Measurements from ENCODE around the gene MBP.

MBP gene

DNA sequence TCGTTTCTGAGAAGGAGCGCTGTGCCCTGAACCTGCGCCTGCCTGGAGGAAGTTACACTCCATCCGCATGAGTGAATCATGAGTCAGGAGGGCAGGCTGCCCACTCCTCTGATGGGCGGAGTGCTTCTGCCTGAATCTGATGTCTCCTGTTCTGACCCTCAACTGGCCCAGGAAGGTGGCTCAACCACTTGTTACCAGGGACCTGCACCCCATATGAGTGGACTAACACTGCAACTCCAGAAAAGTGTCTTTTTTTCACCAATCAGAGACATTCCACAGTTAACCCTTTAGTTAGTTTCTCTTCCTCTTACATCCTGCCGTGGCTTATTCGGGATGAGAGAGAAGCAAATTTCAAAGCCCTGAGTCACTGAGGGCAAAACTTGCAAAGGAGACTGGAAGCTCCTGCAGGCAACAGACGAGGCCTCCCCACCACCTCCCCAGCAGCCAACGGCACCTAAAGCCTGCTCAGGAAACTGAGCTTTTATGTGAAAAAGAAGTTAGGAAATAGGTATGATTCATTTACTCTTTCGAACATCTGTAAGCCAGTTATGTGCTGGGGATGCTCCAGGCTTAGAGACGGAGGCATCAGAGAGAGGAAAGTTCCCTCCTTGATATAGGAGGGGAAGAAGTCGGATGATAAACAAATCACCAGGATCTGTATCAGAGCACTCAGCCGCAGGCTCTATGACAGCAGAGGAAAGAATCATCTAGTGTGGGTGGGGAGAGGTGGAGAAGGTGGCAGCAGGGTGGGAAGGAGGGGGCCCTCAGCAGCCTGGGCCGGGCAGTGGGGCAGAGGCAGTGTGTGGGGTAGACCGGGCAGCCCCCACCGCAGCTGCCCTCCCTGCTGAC, 30.9 kb downstream of the MBP start:
- H3K4me3 ChIP-seq (ENCODE audit: low read depth, low read length): peak overlapping the region; percentile 48
- TF ChIP-seq, protein P1, sequence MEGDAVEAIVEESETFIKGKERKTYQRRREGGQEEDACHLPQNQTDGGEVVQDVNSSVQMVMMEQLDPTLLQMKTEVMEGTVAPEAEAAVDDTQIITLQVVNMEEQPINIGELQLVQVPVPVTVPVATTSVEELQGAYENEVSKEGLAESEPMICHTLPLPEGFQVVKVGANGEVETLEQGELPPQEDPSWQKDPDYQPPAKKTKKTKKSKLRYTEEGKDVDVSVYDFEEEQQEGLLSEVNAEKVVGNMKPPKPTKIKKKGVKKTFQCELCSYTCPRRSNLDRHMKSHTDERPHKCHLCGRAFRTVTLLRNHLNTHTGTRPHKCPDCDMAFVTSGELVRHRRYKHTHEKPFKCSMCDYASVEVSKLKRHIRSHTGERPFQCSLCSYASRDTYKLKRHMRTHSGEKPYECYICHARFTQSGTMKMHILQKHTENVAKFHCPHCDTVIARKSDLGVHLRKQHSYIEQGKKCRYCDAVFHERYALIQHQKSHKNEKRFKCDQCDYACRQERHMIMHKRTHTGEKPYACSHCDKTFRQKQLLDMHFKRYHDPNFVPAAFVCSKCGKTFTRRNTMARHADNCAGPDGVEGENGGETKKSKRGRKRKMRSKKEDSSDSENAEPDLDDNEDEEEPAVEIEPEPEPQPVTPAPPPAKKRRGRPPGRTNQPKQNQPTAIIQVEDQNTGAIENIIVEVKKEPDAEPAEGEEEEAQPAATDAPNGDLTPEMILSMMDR (IDR thresholded peaks at IDR 0.05; ENCODE audit: low read depth, low read length): no peak
- TF ChIP-seq POLR2A (IDR thresholded peaks at IDR 0.05; ENCODE audit: extremely low read depth, insufficient read length): peak; percentile 20
- TF ChIP-seq, protein P2, sequence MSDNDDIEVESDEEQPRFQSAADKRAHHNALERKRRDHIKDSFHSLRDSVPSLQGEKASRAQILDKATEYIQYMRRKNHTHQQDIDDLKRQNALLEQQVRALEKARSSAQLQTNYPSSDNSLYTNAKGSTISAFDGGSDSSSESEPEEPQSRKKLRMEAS (IDR thresholded peaks at IDR 0.05; ENCODE audit: low read depth, low read length): peak; percentile 37; the same call in 1 of the 2 replicates
- DNase-seq (ENCODE audit: low read depth): peak; percentile 97

DNA sequence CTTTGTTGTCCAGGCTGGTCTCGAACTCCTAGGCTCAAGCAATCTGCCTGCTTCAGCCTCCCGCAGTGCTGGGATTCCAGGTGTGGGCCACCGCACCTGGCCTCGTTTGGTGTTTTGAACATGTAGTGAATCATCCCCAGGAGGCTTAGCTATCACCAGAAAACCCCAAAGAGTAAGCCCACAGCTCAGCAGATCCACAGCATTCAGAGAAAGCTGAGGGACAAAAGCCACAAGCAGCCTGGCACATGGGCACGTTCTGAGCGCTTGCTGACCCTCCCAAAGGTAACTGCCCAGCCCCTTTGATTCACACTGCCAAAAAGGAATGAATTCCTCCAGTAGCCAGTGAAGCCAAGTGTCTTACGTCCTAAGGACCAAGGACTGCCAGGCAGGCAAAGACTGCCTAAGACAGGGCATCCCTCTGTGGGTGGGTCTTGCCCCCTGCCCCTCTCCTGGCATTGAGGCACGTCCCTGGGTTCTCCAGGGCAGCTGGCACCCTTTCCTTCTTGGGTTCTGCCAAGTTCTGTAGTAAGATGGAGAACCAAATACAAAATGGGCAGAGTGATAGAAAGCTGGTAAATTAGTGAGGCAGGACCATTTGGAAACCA, 31.7 kb downstream of the MBP start:
- TF ChIP-seq POLR2A (IDR thresholded peaks at IDR 0.05; ENCODE audit: extremely low read depth, insufficient read length) (no peak), MYC (IDR thresholded peaks at IDR 0.05; ENCODE audit: low read depth, low read length) (no peak)
- TF ChIP-seq, protein P2 (IDR thresholded peaks at IDR 0.05; ENCODE audit: low read depth, low read length): no peak
- TF ChIP-seq, protein P1 (IDR thresholded peaks at IDR 0.05; ENCODE audit: low read depth, low read length): no peak
- H3K4me3 ChIP-seq (ENCODE audit: low read depth, low read length): peak overlapping the region; percentile 1
- no peak for DNase-seq (ENCODE audit: low read depth)

DNA sequence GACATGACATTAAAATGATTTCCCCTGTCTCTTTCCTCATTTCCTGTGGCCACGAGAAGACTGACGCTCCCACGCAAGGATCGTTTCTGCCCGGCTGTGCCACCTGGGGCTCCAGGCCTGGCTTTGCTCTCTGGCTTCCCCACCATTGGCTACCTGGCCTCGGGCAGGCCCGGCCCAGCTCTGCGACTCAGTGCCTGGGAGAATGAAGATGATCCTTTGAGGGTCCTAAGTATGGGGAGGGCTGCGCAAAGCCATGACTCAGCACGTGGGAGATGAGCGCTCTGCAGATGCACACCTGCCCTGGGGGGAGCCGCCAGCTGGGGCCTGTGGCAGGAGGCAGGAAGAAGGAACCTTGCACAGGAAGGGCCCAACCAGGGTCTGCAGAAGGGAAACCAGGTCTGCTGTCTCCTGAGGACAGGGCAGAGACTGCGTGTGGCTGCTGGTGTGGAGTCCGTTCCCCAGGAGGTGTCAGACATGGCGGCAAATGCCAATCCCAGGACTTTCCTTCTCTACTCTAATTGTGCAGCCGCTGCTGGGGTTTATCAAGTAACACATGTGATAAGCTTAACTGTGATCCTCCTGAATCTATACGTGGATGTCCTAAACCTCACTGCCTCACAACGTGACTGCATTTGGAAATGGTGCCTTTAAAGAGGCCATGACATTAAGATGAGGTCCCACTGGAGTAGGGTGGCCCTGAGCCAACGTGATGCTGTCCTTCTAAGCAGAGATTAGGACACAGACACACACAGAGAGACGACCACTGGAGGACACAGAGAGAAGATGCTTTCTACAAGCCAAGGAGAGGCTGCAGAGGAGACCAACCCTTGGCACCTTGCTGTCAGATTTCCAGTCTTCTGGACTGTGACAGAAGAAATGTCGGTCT, 32.9 kb downstream of the MBP start:
- TF ChIP-seq POLR2A (IDR thresholded peaks at IDR 0.05; ENCODE audit: extremely low read depth, insufficient read length) (no peak), MYC (IDR thresholded peaks at IDR 0.05; ENCODE audit: low read depth, low read length) (no peak)
- TF ChIP-seq, protein P1 (IDR thresholded peaks at IDR 0.05; ENCODE audit: low read depth, low read length): no peak
- TF ChIP-seq, protein P2 (IDR thresholded peaks at IDR 0.05; ENCODE audit: low read depth, low read length): peak; percentile 48
- peak; percentile 85 for DNase-seq (ENCODE audit: low read depth)
- no peak overlapping the region for H3K4me3 ChIP-seq (ENCODE audit: low read depth, low read length)

DNA sequence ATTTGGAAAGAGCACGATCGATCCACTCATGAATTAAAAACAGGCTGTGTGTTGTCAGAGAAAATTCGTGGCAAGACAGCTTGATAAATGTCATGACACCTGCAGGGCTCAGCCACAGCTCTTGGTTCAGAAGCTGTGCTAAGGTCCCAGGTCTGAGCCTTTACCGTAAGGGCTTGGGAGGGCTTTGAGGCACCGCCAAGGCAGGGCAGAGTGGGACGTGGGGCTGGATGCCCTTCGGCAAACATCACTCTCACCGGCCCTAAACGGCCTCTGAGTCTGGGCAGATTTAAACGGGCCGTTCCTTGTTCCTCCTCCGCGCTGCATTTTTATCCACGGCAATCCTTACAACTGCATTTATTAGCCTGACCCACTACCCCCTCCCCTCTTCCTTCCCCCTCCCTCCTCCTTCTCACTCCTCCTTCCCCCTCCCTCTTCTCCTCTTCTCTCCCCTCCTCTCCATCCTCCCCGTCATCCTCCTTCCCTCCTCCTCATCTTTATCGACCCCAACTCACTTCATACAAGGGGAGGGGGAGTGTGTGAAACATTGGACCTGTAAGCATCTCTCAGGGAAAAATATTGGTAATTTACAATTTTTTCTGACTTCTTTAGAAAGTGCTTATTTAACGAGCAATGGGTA, 33.9 kb downstream of the MBP start:
- peak overlapping the region; percentile 38 for H3K4me3 ChIP-seq (ENCODE audit: low read depth, low read length)
- TF ChIP-seq, protein P2 (IDR thresholded peaks at IDR 0.05; ENCODE audit: low read depth, low read length): no peak
- TF ChIP-seq, protein P1 (IDR thresholded peaks at IDR 0.05; ENCODE audit: low read depth, low read length): no peak
- TF ChIP-seq POLR2A (IDR thresholded peaks at IDR 0.05; ENCODE audit: extremely low read depth, insufficient read length) (no peak), MYC (IDR thresholded peaks at IDR 0.05; ENCODE audit: low read depth, low read length) (0 out of 2 replicates have a peak, but pooled peaks have one; percentile 15)
- peak; percentile 79 for DNase-seq (ENCODE audit: low read depth)

DNA sequence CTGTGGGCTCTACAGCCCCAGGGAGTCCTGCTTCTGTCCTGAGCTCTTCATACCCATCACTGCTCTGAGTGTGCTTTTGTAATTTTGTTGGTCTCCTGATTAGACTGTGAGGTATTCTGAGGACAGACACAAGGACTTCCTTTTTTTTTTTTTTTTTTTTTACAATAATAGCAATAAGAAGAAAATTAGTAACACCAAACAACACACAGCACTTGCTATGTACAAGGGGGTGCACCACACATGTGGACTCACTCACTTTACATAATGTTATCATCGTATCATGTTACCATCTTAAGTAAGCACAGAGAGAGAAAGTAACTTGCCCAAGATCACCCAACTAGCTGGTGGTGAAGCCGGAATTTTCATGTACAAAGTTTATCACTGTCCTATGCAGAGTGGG, 34.6 kb downstream of the MBP start:
- TF ChIP-seq, protein P2 (IDR thresholded peaks at IDR 0.05; ENCODE audit: low read depth, low read length): 0 out of 2 replicates have a peak, but pooled peaks have one; percentile 32
- TF ChIP-seq MYC (IDR thresholded peaks at IDR 0.05; ENCODE audit: low read depth, low read length): no peak
- DNase-seq (ENCODE audit: low read depth): peak; percentile 81
- peak overlapping the region; percentile 38 for H3K4me3 ChIP-seq (ENCODE audit: low read depth, low read length)
